Measurements from ENCODE around the gene IL17RC.
A peak's percentile ranks its signal among the peaks of the same experiment; 100 is the strongest.
"Not testable (repeated sequence)": the region's sequence is repeated elsewhere in the genome, so short reads cannot be mapped to it uniquely, and the experiment has no call there.

IL17RC gene

DNA sequence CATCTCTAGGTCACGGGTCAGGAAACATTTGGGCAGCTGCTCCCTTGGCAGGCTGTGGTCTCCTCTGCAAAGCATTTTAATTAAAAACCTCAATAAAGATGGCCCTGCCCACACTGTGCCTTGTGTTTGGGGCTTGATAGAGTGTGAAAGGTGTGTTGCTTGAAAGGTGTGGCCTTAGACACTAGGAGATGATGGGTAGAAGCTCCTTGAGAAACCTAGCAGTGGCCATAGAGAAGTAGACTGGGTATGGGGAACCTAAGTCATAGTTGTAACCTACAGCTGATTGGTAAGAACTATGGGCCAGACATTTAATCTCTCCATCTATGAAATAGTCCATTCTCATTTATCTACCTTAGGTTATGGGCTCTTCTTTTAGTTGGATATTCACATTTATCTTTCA is 23.2 kb upstream of the IL17RC start:
- no peak for DNase-seq (ENCODE audit: low read depth in 2 of 2)

DNA sequence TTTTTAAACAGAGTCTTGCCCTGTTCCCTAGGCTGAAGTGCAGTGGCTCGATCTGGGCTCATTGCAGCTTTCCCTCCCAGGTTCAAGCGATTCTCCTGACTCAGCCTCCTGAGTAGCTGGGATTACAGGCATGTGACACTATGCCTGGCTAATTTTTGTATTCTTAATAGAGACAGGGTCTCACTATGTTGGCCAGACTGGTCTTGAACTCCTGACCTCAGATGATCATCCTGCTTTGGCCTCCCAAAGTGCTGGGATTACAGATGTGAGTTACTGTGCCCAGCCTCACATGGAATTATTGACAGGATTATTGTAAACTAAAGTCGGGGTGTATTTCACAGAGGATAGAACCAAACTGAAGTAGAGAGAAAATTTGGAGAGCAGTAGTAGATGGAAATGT is 21.2 kb upstream of the IL17RC start:
- DNase-seq (ENCODE audit: low read depth in 2 of 2) = not testable (repeated sequence)

- not testable (repeated sequence) for DNase-seq (ENCODE audit: low read depth in 2 of 2)
Measured at GRCh38 chr3:9896755-9897407, 20.0 kb upstream of the IL17RC start.

- DNase-seq (ENCODE audit: low read depth in 2 of 2) = no peak
Measured at GRCh38 chr3:9897408-9898372, 19.2 kb upstream of the IL17RC start.

- DNase-seq (ENCODE audit: low read depth in 2 of 2) = no peak
Measured at GRCh38 chr3:9898467-9899241, 18.2 kb upstream of the IL17RC start.

GRCh38 chr3:9899289-9899791 is 17.6 kb upstream of the IL17RC start:
- no peak for DNase-seq (ENCODE audit: low read depth in 2 of 2)

DNA sequence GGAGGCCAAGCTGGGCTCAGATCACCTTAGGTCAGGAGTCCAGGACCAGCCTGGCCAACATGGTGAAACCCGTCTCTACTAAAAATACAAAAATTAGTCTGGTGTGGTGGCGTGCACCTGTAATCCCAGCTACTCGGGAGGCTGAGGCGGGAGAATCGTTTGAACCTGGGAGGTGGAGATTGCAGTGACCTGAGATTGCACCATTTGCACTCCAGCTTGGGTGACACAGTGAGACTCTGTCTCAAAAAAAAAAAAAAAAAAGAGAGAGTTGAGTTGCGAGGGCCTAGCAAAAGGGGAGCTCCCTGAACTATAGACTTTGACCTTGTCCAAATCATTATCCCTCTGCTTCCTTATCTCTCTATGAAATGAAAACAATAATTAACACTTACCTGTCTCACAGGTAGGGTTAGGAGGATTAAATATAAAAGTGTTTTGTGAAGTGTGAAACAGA is 15.9 kb upstream of the IL17RC start:
- not testable (repeated sequence) for DNase-seq (ENCODE audit: low read depth in 2 of 2)

DNA sequence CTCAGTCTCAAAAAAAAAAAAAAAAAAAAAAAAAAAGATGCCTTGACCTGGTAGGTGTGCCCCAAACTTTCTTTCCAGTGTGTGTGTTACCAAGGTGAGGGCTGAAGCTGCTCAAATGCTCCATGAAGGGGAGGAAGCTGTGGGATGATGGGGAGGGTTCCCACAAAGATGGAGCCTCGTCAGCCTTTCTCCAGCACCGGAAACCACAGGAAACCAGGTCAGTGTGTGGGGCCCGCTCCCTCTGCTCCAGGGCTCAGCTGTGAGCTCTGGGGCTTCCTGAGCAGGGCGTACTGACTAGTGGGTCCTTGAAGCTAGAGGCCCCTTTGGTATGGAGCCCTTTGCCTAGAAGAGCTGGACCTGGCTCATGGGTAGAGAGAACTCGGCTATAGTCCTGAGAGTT is 14.9 kb upstream of the IL17RC start:
- DNase-seq (ENCODE audit: low read depth in 2 of 2) = peak in 1 of 2 experiments; percentile 35

DNA sequence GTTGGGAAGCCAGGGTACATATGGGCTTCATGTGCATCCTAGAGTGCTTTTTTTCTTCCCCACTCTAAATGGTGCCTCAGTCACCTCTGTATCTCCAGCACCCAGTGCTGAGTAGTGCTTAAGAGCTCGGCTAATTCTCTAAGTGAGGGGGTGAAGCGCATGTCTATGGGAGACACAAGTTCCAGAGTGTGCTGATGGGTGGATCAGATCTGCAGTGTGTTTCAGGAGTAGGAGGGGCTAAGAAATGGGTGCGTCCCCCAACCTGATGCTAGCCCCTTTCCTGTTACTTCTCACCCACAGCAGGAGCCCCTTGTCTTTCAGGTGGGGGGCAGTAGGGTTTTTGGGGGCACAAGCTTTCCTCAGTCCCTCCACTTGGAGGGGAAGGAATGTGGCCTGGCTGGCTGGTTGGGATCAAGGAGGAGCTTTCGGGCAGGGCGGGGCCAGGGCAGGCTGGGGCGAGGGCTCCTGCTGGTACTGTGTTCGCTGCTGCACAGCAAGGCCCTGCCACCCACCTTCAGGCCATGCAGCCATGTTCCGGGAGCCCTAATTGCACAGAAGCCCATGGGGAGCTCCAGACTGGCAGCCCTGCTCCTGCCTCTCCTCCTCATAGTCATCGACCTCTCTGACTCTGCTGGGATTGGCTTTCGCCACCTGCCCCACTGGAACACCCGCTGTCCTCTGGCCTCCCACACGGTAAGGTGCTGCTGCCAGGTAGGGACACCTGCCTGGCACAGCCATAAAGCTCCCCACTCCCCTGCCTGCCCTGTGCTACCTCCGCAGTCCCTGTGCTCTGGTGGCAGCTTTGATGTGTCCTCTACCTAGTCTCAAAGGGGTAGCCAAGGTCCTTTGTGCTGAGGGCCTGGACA is 14.3 kb upstream of the IL17RC start, which contains the start of gene IL17RE:
Gene IL17RE (plus strand): TSS at position 477 of the 866 bp plus-strand sequence. CDS start 85 bp downstream, at position 562.
- DNase-seq (ENCODE audit: low read depth in 2 of 2) = no peak

GRCh38 chr3:9903238-9903624 is 13.7 kb upstream of the IL17RC start:
- no peak for DNase-seq (ENCODE audit: low read depth in 2 of 2)

DNA sequence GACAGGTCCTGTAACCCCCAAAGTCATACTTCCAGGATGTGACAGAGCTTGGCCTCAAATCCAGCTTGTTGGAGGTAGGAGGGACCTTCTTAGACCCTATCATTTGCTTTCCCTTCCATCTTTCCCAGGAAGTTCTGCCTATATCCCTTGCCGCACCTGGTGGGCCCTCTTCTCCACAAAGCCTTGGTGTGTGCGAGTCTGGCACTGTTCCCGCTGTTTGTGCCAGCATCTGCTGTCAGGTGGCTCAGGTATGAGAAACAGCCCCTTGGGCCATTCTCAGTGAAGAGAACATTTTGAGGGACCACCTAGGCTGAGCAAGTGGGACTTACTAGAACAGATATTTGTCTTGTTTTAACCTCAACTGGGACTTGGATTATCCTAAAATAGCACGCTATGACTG is 13.0 kb upstream of the IL17RC start:
- DNase-seq (ENCODE audit: low read depth in 2 of 2) = no peak

- DNase-seq (ENCODE audit: low read depth in 2 of 2) = no peak
Measured at GRCh38 chr3:9906480-9906879, 10.4 kb upstream of the IL17RC start.

GRCh38 chr3:9908286-9908685 is 8.6 kb upstream of the IL17RC start:
- no peak for DNase-seq (ENCODE audit: low read depth in 2 of 2)

GRCh38 chr3:9909221-9910013 is 7.5 kb upstream of the IL17RC start:
- no peak for DNase-seq (ENCODE audit: low read depth in 2 of 2)

DNA sequence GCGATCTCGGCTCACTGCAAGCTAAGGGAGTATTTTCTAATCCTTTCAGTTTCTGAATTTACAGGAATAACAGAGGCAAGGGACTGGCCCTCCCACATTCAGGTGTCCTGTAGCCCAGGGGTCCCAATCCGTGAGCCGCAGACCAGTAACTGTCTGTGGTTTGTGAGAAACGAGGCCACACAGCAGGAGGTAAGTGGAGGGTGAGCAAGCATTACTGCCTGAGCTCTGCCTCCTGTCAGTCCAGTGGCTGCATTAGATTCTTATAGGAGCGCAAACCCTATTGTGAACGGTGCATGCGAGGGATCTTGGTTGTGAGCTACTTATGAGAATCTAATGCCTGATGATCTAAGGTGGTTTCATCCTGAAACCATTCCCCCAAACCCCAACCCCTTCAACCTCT is 5.0 kb upstream of the IL17RC start:
- no peak for DNase-seq (ENCODE audit: low read depth in 2 of 2)

GRCh38 chr3:9912294-9912935 is 4.5 kb upstream of the IL17RC start:
- DNase-seq (ENCODE audit: low read depth in 2 of 2) = no peak

DNA sequence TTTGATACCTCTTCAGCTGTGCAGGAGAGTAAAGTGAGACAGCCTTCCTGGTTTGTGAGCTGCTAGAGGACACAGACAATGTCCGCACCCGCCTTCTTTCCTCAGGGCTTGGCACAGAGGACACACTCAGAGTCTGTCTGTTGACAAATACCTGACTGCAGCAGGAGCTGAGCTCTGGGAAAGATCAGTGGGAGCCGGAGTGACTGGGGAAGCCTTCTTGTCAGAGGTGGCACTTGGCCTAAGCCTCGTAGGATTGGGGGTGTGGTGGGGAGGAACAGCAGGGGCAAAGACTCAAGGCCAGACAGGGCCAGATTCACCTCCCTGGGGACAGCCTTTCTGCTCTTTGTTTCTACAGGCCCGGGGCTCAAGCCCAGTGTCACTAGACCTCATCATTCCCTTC is 3.3 kb upstream of the IL17RC start:
- no peak for DNase-seq (ENCODE audit: low read depth in 2 of 2)

DNA sequence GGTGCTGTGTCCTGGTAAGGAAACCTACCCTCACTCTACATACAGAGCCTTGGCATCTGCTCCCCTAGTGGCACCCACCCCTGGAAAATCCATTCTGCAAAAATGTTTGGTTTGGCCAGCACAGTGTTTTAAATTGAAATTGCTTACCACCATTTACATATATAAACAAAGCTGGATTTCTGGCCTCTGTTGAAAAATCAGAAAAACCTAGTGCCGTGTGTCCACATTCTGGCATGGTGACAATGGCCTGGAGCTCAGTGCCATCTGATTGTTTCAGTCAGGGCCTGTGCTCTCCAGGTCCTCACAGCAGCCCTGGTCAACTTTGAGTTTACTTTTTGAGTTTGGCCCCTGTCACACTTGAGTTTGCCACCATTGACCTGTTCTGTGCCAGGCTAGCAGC is 2.9 kb upstream of the IL17RC start:
- no peak for DNase-seq (ENCODE audit: low read depth in 2 of 2)

- no peak for DNase-seq (ENCODE audit: low read depth in 2 of 2)
Measured at GRCh38 chr3:9914559-9915253, 2.2 kb upstream of the IL17RC start.
